K562 (cell line): Measurements from ENCODE around the gene ZFX. TPM values are rescaled to one million over a fixed set of nuclear protein-coding genes. Genes with fewer than 3 reads are reported as not detected.

Experiments used
- ATAC-seq: fragments of 200-7000 bp; cut with Tn5 transposase; 3 replicates; pipeline ENCODE4 v1.9.1; 2020; ENCODE audit warnings: moderate library complexity
- BruUV-seq: library from RNA; stranded (reverse); fragments of 400-500 nt; replicated peaks from 2 replicates; lab custom pipeline; 2021; lab: Mats Ljungman, UMichigan
- CTCF ChIA-PET: fragments of 300-600 bp; formaldehyde crosslinking; extraction: SDS; loops from one replicate; lab custom pipeline; 2021; ENCODE audit warnings: low intra/inter-chr PET ratio; lab: Yijun Ruan, JAX
- POLR2A ChIA-PET: fragments of 300-600, 350-650 bp; sonication (Branson Sonifier 250); formaldehyde crosslinking; extraction: SDS; loops from one replicate; lab custom pipeline; 2021; ENCODE audit warnings: antibody characterized with exemption, inconsistent platforms; lab: Yijun Ruan, JAX
- DNase-seq, 4 experiments: peaks; one replicate each; pipeline versions ENCODE4 v3.0.0 to v3.0.0-alpha.2; 2011 to 2018; ENCODE audit warnings: low spot score in 3 of 4, mixed read lengths in 3 of 4; ENCODE audit errors: extremely low read depth in 1 of 4
- FAIRE-seq: peaks from 2 replicates; lab custom pipeline; 2011; peaks lifted over from hg19 to GRCh38; lab: Jason Lieb, UNC
- H2AFZ ChIP-seq: 2 replicates; pipeline ENCODE4 v1.6.0; 2011; ENCODE audit warnings: low read depth, low read length, control low read depth, inconsistent platforms
- H3K27ac ChIP-seq: fragments of 200-600 bp; 3 replicates; pipeline ENCODE4 v1.8.0; 2011; ENCODE audit warnings: low read depth, mild to moderate bottlenecking, control low read depth, inconsistent platforms, low read length, moderate library complexity, mixed read lengths; ENCODE audit errors: extremely low read depth
- H3K27me3 ChIP-seq, 2 experiments: fragments of 300-600 bp in 1 of 2; 2 replicates in 1 of 2; 3 replicates in 1 of 2; pipeline versions ENCODE4 v1.6.0 to v1.8.0; 2011; ENCODE audit warnings: inconsistent platforms in 2 of 2, low read length in 2 of 2, mild to moderate bottlenecking in 1 of 2, mixed read lengths in 1 of 2, moderate library complexity in 1 of 2; ENCODE audit not compliant: control insufficient read depth in 2 of 2, insufficient read depth in 2 of 2
- H3K36me3 ChIP-seq: fragments of 300-600 bp; 3 replicates; pipeline ENCODE4 v1.8.0; 2011; ENCODE audit warnings: mild to moderate bottlenecking, low read length, inconsistent platforms; ENCODE audit not compliant: control insufficient read depth, insufficient read depth
- H3K4me1 ChIP-seq, 2 experiments: fragments of 200-600 bp in 1 of 2; replicated peaks in 1 of 2; 2 replicates in 1 of 2; 3 replicates in 1 of 2; pipeline versions ENCODE4 v1.5.1 to v1.8.0; 2011; ENCODE audit warnings: inconsistent platforms in 2 of 2, low read length in 2 of 2, mild to moderate bottlenecking in 1 of 2, mixed read lengths in 1 of 2, moderate library complexity in 1 of 2; ENCODE audit not compliant: control insufficient read depth in 2 of 2, insufficient read depth in 2 of 2
- H3K4me2 ChIP-seq: 2 replicates; pipeline ENCODE4 v1.6.1; 2011; ENCODE audit warnings: low read length, control low read depth, inconsistent platforms, mixed read lengths; ENCODE audit not compliant: insufficient read depth
- H3K4me3 ChIP-seq: fragments of 200-600 bp; sonication (generic), shearing (Covaris generic); 2 replicates; pipeline ENCODE4 v1.5.1; 2016; ENCODE audit warnings: control low read depth, inconsistent platforms
- H3K79me2 ChIP-seq: fragments of 200-600 bp; 3 replicates; pipeline ENCODE4 v1.8.0; 2011; ENCODE audit warnings: low read length, inconsistent platforms; ENCODE audit not compliant: control insufficient read depth, insufficient read depth
- H3K9ac ChIP-seq, 2 experiments: 2 replicates each; pipeline versions ENCODE4 v1.6.0 to v1.6.1; 2011; ENCODE audit warnings: low read depth in 2 of 2, low read length in 2 of 2, control low read depth in 1 of 2, inconsistent platforms in 1 of 2, mild to moderate bottlenecking in 1 of 2, mixed read lengths in 1 of 2; ENCODE audit not compliant: insufficient read depth in 1 of 2
- H3K9me1 ChIP-seq: one replicate; pipeline ENCODE4 v1.6.0; 2011; ENCODE audit warnings: inconsistent platforms, mild to moderate bottlenecking, low read length, moderate library complexity; ENCODE audit not compliant: control insufficient read depth, insufficient read depth
- H3K9me3 ChIP-seq: replicated peaks from 2 replicates; pipeline ENCODE4 v1.5.1; 2011; ENCODE audit warnings: low read depth, low read length, inconsistent platforms; ENCODE audit not compliant: control insufficient read depth, insufficient read depth
- H4K20me1 ChIP-seq: replicated peaks from 2 replicates; pipeline ENCODE4 v1.6.1; 2011; ENCODE audit warnings: low read length, inconsistent platforms, mixed read lengths; ENCODE audit not compliant: control insufficient read depth, insufficient read depth
- NELFE ChIP-seq: IDR thresholded peaks from 2 replicates; pipeline ENCODE4 v1.6.1; 2011; ENCODE audit warnings: mild to moderate bottlenecking; ENCODE audit not compliant: insufficient read depth, insufficient read length
- NEUROD1 ChIP-seq: fragments of 150-350 bp; IDR thresholded peaks from 2 replicates; pipeline ENCODE4 v1.6.1; 2014; ENCODE audit warnings: borderline replicate concordance, low read length, low read depth; ENCODE audit not compliant: partially characterized antibody
- POLR2AphosphoS2 ChIP-seq: IDR thresholded peaks from 2 replicates; pipeline ENCODE4 v1.6.1; 2012; ENCODE audit warnings: low read length, improper control_type of control experiment
- PREB ChIP-seq: sonication (generic); formaldehyde crosslinking; IDR thresholded peaks from 2 replicates; pipeline ENCODE4 v1.8.1; 2023; ENCODE audit warnings: mild to moderate bottlenecking, missing genetic modification reagents
- TCFL5 ChIP-seq: fragments of 250-450 bp; sonication (Bioruptor Pico); conservative IDR thresholded peaks from 2 replicates; pipeline ENCODE4 v1.6.1; 2021; ENCODE audit warnings: mild to moderate bottlenecking, moderate library complexity, matching md5 sums
- ZFX ChIP-seq: sonication (generic); formaldehyde crosslinking; IDR thresholded peaks from 2 replicates; pipeline ENCODE4 v1.8.0; 2022; ENCODE audit warnings: mild to moderate bottlenecking, missing genetic modification reagents, moderate library complexity
- ZNF174 ChIP-seq: fragments of 250-450 bp; sonication (Bioruptor Pico); IDR thresholded peaks from 2 replicates; pipeline ENCODE4 v1.4.0; 2020; ENCODE audit warnings: mild to moderate bottlenecking
- ZNF639 ChIP-seq, 2 experiments: fragments of 200-800 bp in 1 of 2; sonication (Bioruptor generic) in 1 of 2; sonication (generic) in 1 of 2; formaldehyde crosslinking in 1 of 2; IDR thresholded peaks in 1 of 2; conservative IDR thresholded peaks in 1 of 2; 2 replicates each; pipeline versions ENCODE4 v1.5.0 to v1.6.1; 2016 to 2020; ENCODE audit warnings: missing compliant biosample characterization in 1 of 2, missing genetic modification characterization in 1 of 2, missing genetic modification reagents in 1 of 2
- WGBS: fragments of 100-300 bp; shearing (Covaris generic); methylation state at CpG from one replicate; pipeline ENCODE4 v1.1.6; 2016; ENCODE audit warnings: low coverage, mixed read lengths; ENCODE audit not compliant: insufficient coverage; ENCODE audit errors: missing lambda C conversion rate; 5-methylcytosine and 5-hydroxymethylcytosine counted together
- in situ Hi-C: fragments of 300-500 bp; cut with MboI; formaldehyde crosslinking; loops from 4 replicates; pipeline ENCODE4 v1.15.0; 2018; ENCODE audit warnings: inconsistent platforms, mixed read lengths
- intact Hi-C: fragments of 100-400 bp; cut with micrococcal nuclease; formaldehyde crosslinking; loops from 2 replicates; pipeline ENCODE4 v1.14.2; 2022
- polyA plus RNA-seq, 8 experiments: library from polyadenylated mRNA; depleted of rRNA in 4 of 8; stranded (reverse) in 5 of 8; unstranded in 3 of 8; fragments of >200 nt; fragmentation: Nextera tagmentation in 2 of 8; fragmentation: Illumina TruSeq in 1 of 8; extraction: Ambion mirVana in 2 of 8; extraction: Trizol in 1 of 8; gene quantifications; 2 replicates each; pipeline versions ENCODE4 v1.2.1 to v1.2.3, GENCODE V29; 2011 to 2014; ENCODE audit warnings: inconsistent platforms in 1 of 8, missing spikeins in 1 of 8
- total RNA-seq, 7 experiments: library from RNA; depleted of rRNA in 6 of 7; stranded (reverse); fragments of >200 nt in 6 of 7; fragmentation: Illumina TruSeq in 2 of 7; extraction: Trizol in 2 of 7; gene quantifications; 2 replicates each; pipeline versions ENCODE4 v1.2.1 to v1.2.3, GENCODE V29; 2011 to 2021; ENCODE audit warnings: low replicate concordance in 1 of 7

ZFX gene
- total and polyA plus RNA-seq, 9 of the 15 experiments (the other 6 are each of a cell fraction or from before 2014, with no cell fraction given), result 5.3 to 25.2 (median 11.4) TPM

- no peaks in the 10 kb centered on the region for H3K9me1 ChIP-seq
- in situ Hi-C loops, result no loop called here
- H2AFZ ChIP-seq, result no peak overlapping the region
- no peak overlapping the region for H3K9ac ChIP-seq
- peaks cover 23% of the 10 kb centered on the region; the same call in 2 of the 3 replicates for H3K36me3 ChIP-seq
- TF ChIP-seq POLR2AphosphoS2 (0 out of 2 replicates have a peak, but pooled peaks have one; percentile 20), NEUROD1 (no peak)
- TF ChIP-seq, all 486 proteins: peak for 1
- Histone ChIP-seq H3K9me3 (no peaks in the 10 kb centered on the region), H3K4me1 (no peaks in the 10 kb centered on the region), H3K4me3 (no peak overlapping the region), H3K79me2 (no peaks in the 10 kb centered on the region), H3K4me2 (no peak overlapping the region), H3K27me3 (no peaks in the 10 kb centered on the region), H3K27ac (no peak overlapping the region), H4K20me1 (no peaks in the 10 kb centered on the region; the same call in 1 of the 2 replicates)
- CTCF ChIA-PET, result no interaction called here
- FAIRE-seq (no peak), ATAC-seq (no peak), DNase-seq (no peak)
- no TSS peak for BruUV-seq
- intact Hi-C loops, result no loop called here
- POLR2A ChIA-PET, result no interaction called here
- WGBS, result 93% methylated on average over 2 of the region's 2 CpGs
Measured at GRCh38 chrX:24215272-24215671, 65.7 kb downstream of the ZFX start.

- Histone ChIP-seq H3K79me2 (no peaks in the 10 kb centered on the region), H3K9ac (no peak overlapping the region), H3K9me1 (no peaks in the 10 kb centered on the region), H3K36me3 (peaks cover 15% of the 10 kb centered on the region; the same call in 2 of the 3 replicates), H3K27ac (no peak overlapping the region), H3K4me1 (no peaks in the 10 kb centered on the region), H3K27me3 (no peaks in the 10 kb centered on the region), H3K9me3 (no peaks in the 10 kb centered on the region), H3K4me2 (no peak overlapping the region), H2AFZ (no peak overlapping the region), H3K4me3 (no peak overlapping the region), H4K20me1 (no peaks in the 10 kb centered on the region; the same call in 1 of the 2 replicates)
- CTCF ChIA-PET, result no interaction called here
- intact Hi-C loops, result no loop called here
- no peak for TF ChIP-seq ZNF174
- no peak for TF ChIP-seq TCFL5 (CRISPR knock-in tag)
- TF ChIP-seq ZNF639 (CRISPR knock-in tag; conservative IDR thresholded peaks at IDR 0.05 in 1 of 2, IDR thresholded peaks at IDR 0.05 in 1 of 2), result no peak
- no peak for TF ChIP-seq ZFX
- no peak for TF ChIP-seq NELFE
- TF ChIP-seq PREB (CRISPR knock-in tag), result no peak
- in situ Hi-C loops, result no loop called here
- WGBS, result 82% methylated on average over 4 of the region's 4 CpGs
- no TSS peak for BruUV-seq
- POLR2A ChIA-PET, result no interaction called here
- ATAC-seq (peak; percentile 27; the same call in 1 of the 3 replicates), DNase-seq (no peak), FAIRE-seq (no peak)
Measured at GRCh38 chrX:24216037-24216436, 66.5 kb downstream of the ZFX start.
